ENCODE data around the gene ABHD6. TPM values are rescaled to one million over a fixed set of nuclear protein-coding genes. Genes with fewer than 3 reads are reported as not detected.
"Not testable (repeated sequence)": the region's sequence is repeated elsewhere in the genome, so short reads cannot be mapped to it uniquely, and the experiment has no call there.

The ABHD6 gene
- total RNA-seq, 1 donor from 2014 or later: 3.9 TPM

GRCh38 chr3:58288011-58288728, 50.6 kb downstream of the ABHD6 start:
- H3K27me3 Mint-ChIP-seq (ENCODE audit: low read depth, unreplicated experiment): peaks cover 2% of the 10 kb centered on the region
- no peak overlapping the region for H3K4me2 ChIP-seq (ENCODE audit: low read length)
- no peak overlapping the region for H3K4me3 Mint-ChIP-seq (ENCODE audit: unreplicated experiment)
- no peaks in the 10 kb centered on the region for H4K20me1 ChIP-seq (ENCODE audit: insufficient read depth, low read length)
- DNase-seq (ENCODE audit: low read depth) (no peak), FAIRE-seq (no peak)
- no peaks in the 10 kb centered on the region for H3K4me1 ChIP-seq (ENCODE audit: insufficient read depth, low read length)
- no peak overlapping the region for H2AFZ ChIP-seq (ENCODE audit: low read depth, low read length)
- H3K79me2 ChIP-seq (ENCODE audit: insufficient read depth, low read length): no peaks in the 10 kb centered on the region
- H3K9ac ChIP-seq (ENCODE audit: low read length): no peak overlapping the region
- no peak overlapping the region for H3K4me3 ChIP-seq (ENCODE audit: insufficient read depth, low read depth, low read length)
- peaks cover 3% of the 10 kb centered on the region for H3K9me3 Mint-ChIP-seq (ENCODE audit: unreplicated experiment)
- H3K36me3 ChIP-seq (ENCODE audit: insufficient read depth, low read length): peaks cover 3% of the 10 kb centered on the region
- no peak overlapping the region for H3K27ac Mint-ChIP-seq (ENCODE audit: unreplicated experiment)
- H3K27me3 ChIP-seq (ENCODE audit: insufficient read depth, low read length): no peaks in the 10 kb centered on the region
- no peaks in the 10 kb centered on the region for H3K9me3 ChIP-seq (ENCODE audit: insufficient read depth, low read depth, low read length)
- TF ChIP-seq EZH2 (IDR thresholded peaks at IDR 0.05; ENCODE audit: insufficient read depth, low read length): no peak
- TF ChIP-seq CTCF (IDR thresholded peaks at IDR 0.05; ENCODE audit: insufficient read depth, low read depth, low read length): peak; percentile 9
- H3K27ac ChIP-seq (ENCODE audit: low read depth, low read length): no peak overlapping the region
- H3K4me1 Mint-ChIP-seq (ENCODE audit: low read depth, unreplicated experiment): no peaks in the 10 kb centered on the region
- H3K36me3 Mint-ChIP-seq (ENCODE audit: low read depth, unreplicated experiment): peaks cover 7% of the 10 kb centered on the region

GRCh38 chr3:58288964-58289613, 51.5 kb downstream of the ABHD6 start:
- not testable (repeated sequence) for H3K27ac Mint-ChIP-seq (ENCODE audit: unreplicated experiment); H3K36me3 Mint-ChIP-seq (ENCODE audit: low read depth, unreplicated experiment)

GRCh38 chr3:58290446-58290845, 52.9 kb downstream of the ABHD6 start:
- H3K9me3 Mint-ChIP-seq (ENCODE audit: unreplicated experiment); H3K27me3 ChIP-seq (ENCODE audit: insufficient read depth, low read length); H2AFZ ChIP-seq (ENCODE audit: low read depth, low read length); H3K4me1 ChIP-seq (ENCODE audit: insufficient read depth, low read length); H3K27ac ChIP-seq (ENCODE audit: low read depth, low read length); H3K36me3 Mint-ChIP-seq (ENCODE audit: low read depth, unreplicated experiment); H4K20me1 ChIP-seq (ENCODE audit: insufficient read depth, low read length); FAIRE-seq; H3K4me3 Mint-ChIP-seq (ENCODE audit: unreplicated experiment); H3K4me3 ChIP-seq (ENCODE audit: insufficient read depth, low read depth, low read length); H3K9me3 ChIP-seq (ENCODE audit: insufficient read depth, low read depth, low read length); H3K27ac Mint-ChIP-seq (ENCODE audit: unreplicated experiment); H3K4me1 Mint-ChIP-seq (ENCODE audit: low read depth, unreplicated experiment); H3K79me2 ChIP-seq (ENCODE audit: insufficient read depth, low read length); H3K9ac ChIP-seq (ENCODE audit: low read length); H3K27me3 Mint-ChIP-seq (ENCODE audit: low read depth, unreplicated experiment); H3K4me2 ChIP-seq (ENCODE audit: low read length); DNase-seq (ENCODE audit: low read depth); H3K36me3 ChIP-seq (ENCODE audit: insufficient read depth, low read length): not testable (repeated sequence)

More at GRCh38 chr3:58288964-58289613, 51.5 kb downstream of the ABHD6 start:
- H3K4me1 ChIP-seq (ENCODE audit: insufficient read depth, low read length); H3K4me3 ChIP-seq (ENCODE audit: insufficient read depth, low read depth, low read length); H3K4me3 Mint-ChIP-seq (ENCODE audit: unreplicated experiment); DNase-seq (ENCODE audit: low read depth); H2AFZ ChIP-seq (ENCODE audit: low read depth, low read length); H3K4me1 Mint-ChIP-seq (ENCODE audit: low read depth, unreplicated experiment); H3K9ac ChIP-seq (ENCODE audit: low read length); H3K27me3 Mint-ChIP-seq (ENCODE audit: low read depth, unreplicated experiment); H4K20me1 ChIP-seq (ENCODE audit: insufficient read depth, low read length); H3K79me2 ChIP-seq (ENCODE audit: insufficient read depth, low read length); FAIRE-seq; H3K27ac ChIP-seq (ENCODE audit: low read depth, low read length); H3K36me3 ChIP-seq (ENCODE audit: insufficient read depth, low read length); H3K9me3 Mint-ChIP-seq (ENCODE audit: unreplicated experiment); H3K4me2 ChIP-seq (ENCODE audit: low read length); H3K9me3 ChIP-seq (ENCODE audit: insufficient read depth, low read depth, low read length); H3K27me3 ChIP-seq (ENCODE audit: insufficient read depth, low read length): not testable (repeated sequence)
